ENCODE data around the gene GLRA1.

DNA sequence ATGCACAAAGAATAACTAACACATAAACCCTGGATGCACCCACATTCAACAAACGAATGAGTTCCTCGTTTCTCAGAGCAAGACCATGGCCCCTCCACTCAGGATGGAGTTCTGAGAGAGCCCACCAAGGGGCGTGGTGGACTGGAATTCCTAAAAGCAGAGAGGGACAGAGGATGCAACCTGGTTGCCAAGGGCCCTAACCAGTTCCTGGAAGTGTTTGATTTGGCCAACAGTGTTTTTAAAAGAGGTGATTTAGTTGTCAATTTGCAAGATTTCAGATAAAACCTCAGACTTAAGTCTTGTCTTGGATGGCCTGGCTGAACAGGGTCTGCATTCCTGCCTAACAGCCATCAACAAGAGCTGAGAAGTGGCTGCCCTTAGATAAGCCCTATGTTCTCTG, 34.4 kb downstream of the GLRA1 start:
- TF ChIP-seq SP1 (IDR thresholded peaks at IDR 0.05): no peak
- no peak for TF ChIP-seq FOXM1 (IDR thresholded peaks at IDR 0.05; ENCODE audit: borderline replicate concordance)
- no peak for TF ChIP-seq ELF4 (IDR thresholded peaks at IDR 0.05)
- TF ChIP-seq BHLHE40 (IDR thresholded peaks at IDR 0.05; ENCODE audit: borderline replicate concordance): no peak
- TF ChIP-seq, protein P1, sequence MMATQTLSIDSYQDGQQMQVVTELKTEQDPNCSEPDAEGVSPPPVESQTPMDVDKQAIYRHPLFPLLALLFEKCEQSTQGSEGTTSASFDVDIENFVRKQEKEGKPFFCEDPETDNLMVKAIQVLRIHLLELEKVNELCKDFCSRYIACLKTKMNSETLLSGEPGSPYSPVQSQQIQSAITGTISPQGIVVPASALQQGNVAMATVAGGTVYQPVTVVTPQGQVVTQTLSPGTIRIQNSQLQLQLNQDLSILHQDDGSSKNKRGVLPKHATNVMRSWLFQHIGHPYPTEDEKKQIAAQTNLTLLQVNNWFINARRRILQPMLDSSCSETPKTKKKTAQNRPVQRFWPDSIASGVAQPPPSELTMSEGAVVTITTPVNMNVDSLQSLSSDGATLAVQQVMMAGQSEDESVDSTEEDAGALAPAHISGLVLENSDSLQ (IDR thresholded peaks at IDR 0.05): no peak
- no peak for TF ChIP-seq ZNF384 (IDR thresholded peaks at IDR 0.05)
- no peak for TF ChIP-seq HDGF (IDR thresholded peaks at IDR 0.05; ENCODE audit: borderline replicate concordance)
- no peak for TF ChIP-seq CTBP1 (IDR thresholded peaks at IDR 0.05; ENCODE audit: borderline replicate concordance)
- no peak for TF ChIP-seq L3MBTL2 (conservative IDR thresholded peaks at IDR 0.05)
- TF ChIP-seq ARNT (IDR thresholded peaks at IDR 0.05): no peak
- TF ChIP-seq SUZ12 (IDR thresholded peaks at IDR 0.05): no peak
- no peak for TF ChIP-seq FOXA1 (IDR thresholded peaks at IDR 0.05)
- no peak for TF ChIP-seq NFRKB (IDR thresholded peaks at IDR 0.05)
- TF ChIP-seq LEF1 (IDR thresholded peaks at IDR 0.05; ENCODE audit: borderline replicate concordance): no peak

Data from HEK293T (cell line).